HG02642 (cell line): ENCODE results near the gene CA5A.
"Not testable (repeated sequence)": the region's sequence is repeated elsewhere in the genome, so short reads cannot be mapped to it uniquely, and the experiment has no call there.

Experiments used
- ATAC-seq: cut with Tn5 transposase; IDR thresholded peaks from one replicate; pipeline ENCODE4 v1.9.1; 2021; ENCODE audit warnings: mild to moderate bottlenecking; ENCODE audit not compliant: unreplicated experiment, poor library complexity

Gene CA5A

GRCh38 chr16:87949071-87949744 lies 12.9 kb upstream of the CA5A start:
- ATAC-seq, result no peak

- no peak for ATAC-seq
These were observed 12.4 kb upstream of the CA5A start for GRCh38 chr16:87948735-87949070.

- ATAC-seq, result no peak
These were observed 11.8 kb upstream of the CA5A start for GRCh38 chr16:87948119-87948545.

- ATAC-seq, result no peak
These were observed 11.2 kb upstream of the CA5A start for GRCh38 chr16:87947356-87948118.

- ATAC-seq, result no peak
These were observed 10.4 kb upstream of the CA5A start for GRCh38 chr16:87946596-87947347.

GRCh38 chr16:87945351-87946042 lies 9.2 kb upstream of the CA5A start:
- ATAC-seq, result no peak

GRCh38 chr16:87942680-87943079 lies 6.4 kb upstream of the CA5A start:
- no peak for ATAC-seq

- ATAC-seq, result no peak
These were observed 3.5 kb upstream of the CA5A start for GRCh38 chr16:87939562-87940423.

GRCh38 chr16:87938412-87938949 lies 2.2 kb upstream of the CA5A start:
- ATAC-seq, result no peak

GRCh38 chr16:87937231-87937542 lies 858 bp upstream of the CA5A start:
- ATAC-seq, result not testable (repeated sequence)

- ATAC-seq, result not testable (repeated sequence)
These were observed 334 bp downstream of the CA5A start for GRCh38 chr16:87936016-87936374.

- ATAC-seq, result not testable (repeated sequence)
These were observed 1.4 kb downstream of the CA5A start for GRCh38 chr16:87934752-87935425.

- ATAC-seq, result no peak
These were observed 3.2 kb downstream of the CA5A start for GRCh38 chr16:87933140-87933495.

GRCh38 chr16:87932475-87933139 lies 3.7 kb downstream of the CA5A start:
- not testable (repeated sequence) for ATAC-seq

- no peak for ATAC-seq
These were observed 4.8 kb downstream of the CA5A start for GRCh38 chr16:87931504-87931903.

- ATAC-seq, result no peak
These were observed 5.9 kb downstream of the CA5A start for GRCh38 chr16:87930456-87930855.

- ATAC-seq, result no peak
These were observed 6.3 kb downstream of the CA5A start for GRCh38 chr16:87929986-87930385.

GRCh38 chr16:87927195-87927562 lies 9.2 kb downstream of the CA5A start:
- ATAC-seq, result no peak
